Measurements from ENCODE around the gene ZNF670. TPM values are rescaled to one million over a fixed set of nuclear protein-coding genes. Genes with fewer than 3 reads are reported as not detected.
A peak's percentile ranks its signal among the peaks of the same experiment; 100 is the strongest.
"Not testable (repeated sequence)": the region's sequence is repeated elsewhere in the genome, so short reads cannot be mapped to it uniquely, and the experiment has no call there.

Gene ZNF670
- 18.1 TPM for polyA plus RNA-seq (2013, experiment 1 of 4)
- polyA plus RNA-seq (2013, experiment 2 of 4), result 19.6 TPM
- polyA plus RNA-seq (2013, experiment 3 of 4), result 16.5 TPM
- polyA plus RNA-seq (2013, experiment 4 of 4), result 18.9 TPM

DNA sequence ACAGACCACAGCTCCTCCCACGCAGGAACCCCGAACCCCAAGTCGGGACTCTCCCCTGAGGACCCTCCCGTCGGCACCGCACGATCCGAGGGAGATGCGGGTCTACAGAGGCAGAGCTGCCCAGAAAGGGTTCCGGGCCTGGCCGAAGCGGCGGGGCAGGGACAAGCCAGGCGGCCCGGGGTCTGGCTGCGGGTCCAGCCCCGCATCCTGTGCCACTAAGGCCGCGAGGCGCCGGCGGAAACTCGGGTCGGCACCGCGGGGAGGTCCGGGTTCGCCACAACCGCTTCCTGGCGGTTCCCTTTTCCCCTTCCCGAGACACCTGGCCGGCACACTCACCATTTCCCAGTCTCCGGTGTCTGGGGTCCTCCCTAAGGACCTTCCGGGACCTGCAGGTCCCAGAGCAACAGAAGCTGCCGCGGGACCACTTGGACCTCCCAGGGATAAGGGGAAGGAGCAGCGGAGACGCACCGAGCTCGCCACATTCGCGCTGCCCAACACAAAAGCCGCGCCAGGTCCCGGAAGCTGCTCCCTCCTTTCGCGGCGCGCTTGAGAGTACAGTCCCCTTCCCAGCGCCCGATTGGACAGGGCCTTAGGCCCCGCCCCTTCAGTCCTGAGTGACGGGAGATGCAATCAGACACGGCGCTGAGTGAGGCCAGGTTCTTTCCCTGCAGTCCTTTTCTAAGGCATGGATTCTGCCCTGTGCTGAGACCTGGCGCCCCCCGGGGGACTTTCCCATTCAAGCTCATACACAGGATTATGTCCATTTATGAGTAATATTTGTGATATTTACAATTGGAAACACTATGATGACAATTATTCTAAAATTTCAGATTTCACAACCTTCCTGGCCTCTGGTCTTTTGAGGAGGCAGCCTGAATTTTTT, at the start of gene ZNF670:
TSS of gene ZNF670 (minus strand) at position 554 of the 883 bp plus-strand sequence. CDS start at position 339, 215 bp downstream.
- no peaks in the 10 kb centered on the region for H3K27me3 ChIP-seq (ENCODE audit: control insufficient read depth, insufficient read depth, low read length, poor library complexity, severe bottlenecking)
- H3K4me3 ChIP-seq (ENCODE audit: insufficient read depth, low read depth, low read length), result peak within 1 kb of the TSS; percentile 89
- H3K36me3 ChIP-seq (ENCODE audit: control insufficient read depth, insufficient read depth, low read length), result peaks cover 12% of the 10 kb centered on the region
- H3K4me1 ChIP-seq (ENCODE audit: control insufficient read depth, insufficient read depth, low read length), result no peaks in the 10 kb centered on the region
- H3K27ac ChIP-seq (ENCODE audit: insufficient read depth, low read depth, low read length, poor library complexity, severe bottlenecking), result peak within 1 kb of the TSS; percentile 87
- peaks cover 6% of the 10 kb centered on the region for H3K9me3 ChIP-seq (ENCODE audit: control insufficient read depth, low read length)
- 0% methylated on average over 55 of the region's 57 CpGs for WGBS, 2 experiments

DNA sequence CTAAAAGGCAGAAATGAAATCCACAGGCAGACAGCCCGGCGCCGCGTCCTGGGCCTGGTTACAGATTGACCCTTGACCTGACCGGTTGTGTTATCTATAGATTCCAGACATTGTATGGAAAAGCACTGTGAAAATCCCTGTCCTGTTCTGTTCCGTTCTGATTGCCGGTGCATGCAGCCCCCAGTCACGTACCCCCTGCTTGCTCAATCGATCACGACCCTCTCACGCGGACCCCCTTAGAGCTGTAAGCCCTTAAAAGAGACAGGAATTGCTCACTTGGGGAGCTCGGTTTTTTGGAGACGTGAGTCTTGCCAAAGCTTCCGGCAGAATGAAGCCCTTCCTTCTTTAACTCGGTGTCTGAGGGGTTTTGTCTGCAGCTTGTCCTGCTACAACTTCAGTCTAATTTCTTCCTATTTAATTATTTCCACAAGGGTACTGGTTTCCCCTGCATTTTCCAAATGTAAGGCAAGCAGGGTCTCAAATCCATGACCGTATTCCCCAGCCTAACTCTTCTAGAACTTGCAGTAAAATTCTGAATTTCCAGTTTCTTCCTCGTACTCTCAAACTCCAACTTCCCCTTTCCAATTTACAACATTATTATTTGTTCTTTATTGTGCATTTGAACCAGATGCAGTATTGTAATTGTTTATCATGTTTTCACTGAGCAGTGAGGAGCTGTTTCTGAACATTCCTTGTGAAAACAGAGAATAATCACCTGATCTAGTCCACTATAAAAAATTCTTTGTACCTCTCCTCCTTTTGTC, 49.1 kb upstream of the ZNF670 start:
- not testable (repeated sequence) for H3K4me1 ChIP-seq (ENCODE audit: control insufficient read depth, insufficient read depth, low read length); H3K36me3 ChIP-seq (ENCODE audit: control insufficient read depth, insufficient read depth, low read length); H3K9me3 ChIP-seq (ENCODE audit: control insufficient read depth, low read length); H3K27me3 ChIP-seq (ENCODE audit: control insufficient read depth, insufficient read depth, low read length, poor library complexity, severe bottlenecking); H3K27ac ChIP-seq (ENCODE audit: insufficient read depth, low read depth, low read length, poor library complexity, severe bottlenecking)
- 24 to 25% methylated on average over 11 to 12 of the region's 18 CpGs for WGBS, 2 experiments
- peak overlapping the region; percentile 22 for H3K4me3 ChIP-seq (ENCODE audit: insufficient read depth, low read depth, low read length)

DNA sequence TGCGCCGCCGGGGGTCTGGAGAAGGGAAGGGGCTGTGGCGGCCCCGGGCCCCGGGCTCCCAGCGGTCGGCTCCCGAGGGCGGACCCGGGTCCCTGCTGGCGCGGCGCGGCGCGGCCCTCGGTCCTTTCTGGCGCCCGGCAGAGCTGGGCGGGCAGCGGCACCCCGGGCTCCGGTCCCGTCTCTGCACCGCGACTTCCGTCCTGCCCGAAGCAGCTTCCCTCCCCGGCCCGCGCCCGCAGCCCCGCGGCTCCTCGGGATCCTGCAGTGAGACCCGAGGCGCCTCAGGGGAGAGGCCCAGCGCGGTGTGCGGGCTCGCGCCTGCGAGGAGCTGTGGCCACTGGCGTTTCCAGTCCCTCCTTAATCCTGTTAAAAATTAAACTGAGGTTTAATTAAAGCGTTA, 48.0 kb upstream of the ZNF670 start:
- not testable (repeated sequence) for H3K27ac ChIP-seq (ENCODE audit: insufficient read depth, low read depth, low read length, poor library complexity, severe bottlenecking); H3K4me1 ChIP-seq (ENCODE audit: control insufficient read depth, insufficient read depth, low read length); H3K9me3 ChIP-seq (ENCODE audit: control insufficient read depth, low read length); H3K36me3 ChIP-seq (ENCODE audit: control insufficient read depth, insufficient read depth, low read length); H3K4me3 ChIP-seq (ENCODE audit: insufficient read depth, low read depth, low read length); H3K27me3 ChIP-seq (ENCODE audit: control insufficient read depth, insufficient read depth, low read length, poor library complexity, severe bottlenecking)
- WGBS, 2 experiments, result no CpG with 5 or more reads among the region's 46 CpGs

DNA sequence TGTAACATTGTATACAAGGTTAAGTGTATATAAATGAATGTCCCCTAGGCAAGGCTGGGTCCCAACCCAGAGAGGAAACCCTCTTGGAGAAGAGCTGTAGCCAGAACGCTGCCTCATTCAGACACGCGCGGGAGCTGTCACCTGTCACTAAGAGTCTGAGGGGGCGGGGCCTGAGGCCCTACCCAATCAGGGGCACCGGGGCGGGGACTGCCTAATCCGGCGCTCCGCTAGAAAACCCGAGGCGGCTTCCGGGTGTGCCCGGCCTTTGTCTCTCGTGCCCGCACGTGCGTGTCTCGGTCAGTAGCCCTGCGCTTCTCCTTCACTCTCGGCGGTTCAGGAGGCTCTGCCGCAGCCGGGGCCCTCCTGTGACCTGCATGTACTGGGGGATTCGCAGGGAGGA, 47.6 kb upstream of the ZNF670 start:
- H3K9me3 ChIP-seq (ENCODE audit: control insufficient read depth, low read length); H3K27me3 ChIP-seq (ENCODE audit: control insufficient read depth, insufficient read depth, low read length, poor library complexity, severe bottlenecking); H3K27ac ChIP-seq (ENCODE audit: insufficient read depth, low read depth, low read length, poor library complexity, severe bottlenecking); H3K36me3 ChIP-seq (ENCODE audit: control insufficient read depth, insufficient read depth, low read length); H3K4me1 ChIP-seq (ENCODE audit: control insufficient read depth, insufficient read depth, low read length); H3K4me3 ChIP-seq (ENCODE audit: insufficient read depth, low read depth, low read length): not testable (repeated sequence)
- no CpG with 5 or more reads among the region's 25 CpGs for WGBS, 2 experiments

DNA sequence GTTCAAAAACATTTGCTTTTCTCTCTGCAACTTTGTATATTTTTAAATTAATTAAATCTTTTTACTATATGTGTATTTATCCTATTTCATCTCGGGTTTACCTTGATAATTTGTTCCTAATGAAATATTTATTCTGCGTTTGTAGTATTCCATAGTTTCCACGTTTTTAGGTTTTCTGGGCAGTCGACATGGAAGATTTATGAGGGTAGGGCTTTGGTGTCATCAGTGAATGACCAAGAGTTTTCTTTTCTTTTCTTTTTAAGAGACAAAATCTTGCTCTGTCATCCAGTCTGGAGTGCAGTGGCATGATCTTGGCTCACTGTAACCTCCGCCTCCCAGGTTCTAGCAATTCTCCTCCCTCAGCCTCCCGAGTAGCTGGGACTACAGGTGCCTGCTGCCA, 42.8 kb upstream of the ZNF670 start:
- H3K9me3 ChIP-seq (ENCODE audit: control insufficient read depth, low read length), result no peaks in the 10 kb centered on the region
- H3K36me3 ChIP-seq (ENCODE audit: control insufficient read depth, insufficient read depth, low read length), result no peaks in the 10 kb centered on the region
- H3K4me3 ChIP-seq (ENCODE audit: insufficient read depth, low read depth, low read length), result no peak overlapping the region
- H3K27ac ChIP-seq (ENCODE audit: insufficient read depth, low read depth, low read length, poor library complexity, severe bottlenecking), result no peak overlapping the region
- no peaks in the 10 kb centered on the region for H3K27me3 ChIP-seq (ENCODE audit: control insufficient read depth, insufficient read depth, low read length, poor library complexity, severe bottlenecking)
- H3K4me1 ChIP-seq (ENCODE audit: control insufficient read depth, insufficient read depth, low read length), result no peaks in the 10 kb centered on the region
- WGBS, 2 experiments, result 85 to 88% methylated on average over 6 of the region's 6 CpGs

DNA sequence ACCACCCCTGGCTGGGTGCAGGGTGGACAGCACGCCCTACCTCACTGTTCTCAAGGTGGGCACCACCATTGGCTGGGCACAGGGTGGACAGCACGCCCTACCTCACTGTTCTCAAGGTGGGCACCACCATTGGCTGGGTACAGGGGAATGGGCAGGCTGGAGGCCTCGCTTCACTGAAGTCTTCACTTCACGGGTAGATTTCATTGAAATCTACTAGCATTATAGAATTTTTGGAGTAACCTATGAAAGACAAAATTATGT, 41.7 kb upstream of the ZNF670 start:
- H3K4me1 ChIP-seq (ENCODE audit: control insufficient read depth, insufficient read depth, low read length); H3K27ac ChIP-seq (ENCODE audit: insufficient read depth, low read depth, low read length, poor library complexity, severe bottlenecking); H3K36me3 ChIP-seq (ENCODE audit: control insufficient read depth, insufficient read depth, low read length); H3K4me3 ChIP-seq (ENCODE audit: insufficient read depth, low read depth, low read length); H3K9me3 ChIP-seq (ENCODE audit: control insufficient read depth, low read length); H3K27me3 ChIP-seq (ENCODE audit: control insufficient read depth, insufficient read depth, low read length, poor library complexity, severe bottlenecking): not testable (repeated sequence)
- 83 to 85% methylated on average over 4 of the region's 4 CpGs for WGBS, 2 experiments

DNA sequence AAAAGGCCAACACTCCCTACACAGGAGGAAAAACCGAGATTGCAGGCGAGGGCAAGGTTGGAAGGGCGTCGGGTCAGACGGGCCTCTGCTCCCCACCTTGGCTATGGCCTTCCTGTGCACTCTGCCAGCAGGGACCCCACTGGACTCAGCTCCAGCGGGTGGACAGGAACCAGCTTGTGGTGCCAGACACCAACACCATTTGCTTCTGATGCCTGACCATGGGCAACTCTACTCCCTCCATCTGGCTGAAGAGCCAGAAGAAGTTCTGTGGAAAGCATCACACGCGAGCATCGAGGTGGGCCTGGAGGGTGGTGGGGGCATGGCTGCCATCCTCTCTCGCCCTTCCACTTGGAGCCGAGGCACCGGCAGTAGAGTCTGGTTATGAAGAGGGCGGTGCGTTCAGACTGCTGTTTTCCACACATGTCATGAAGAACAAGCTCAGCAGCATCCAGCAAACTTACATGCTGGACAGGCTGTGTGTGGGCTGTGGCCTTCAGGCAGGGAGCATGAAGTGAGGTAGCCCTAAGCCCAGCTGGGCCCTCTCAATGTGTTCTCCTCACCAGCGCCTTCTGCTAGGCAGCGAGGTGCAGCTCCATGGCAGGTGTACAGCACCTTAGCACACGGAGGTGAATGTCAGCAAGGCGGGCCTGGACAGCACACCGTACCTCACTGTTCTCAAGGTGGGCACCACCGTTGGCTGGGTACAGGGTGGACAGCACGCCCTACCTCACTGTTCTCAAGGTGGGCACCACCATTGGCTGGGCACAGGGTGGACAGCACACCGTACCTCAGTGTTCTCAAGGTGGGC, 41.2 kb upstream of the ZNF670 start:
- no peak overlapping the region for H3K27ac ChIP-seq (ENCODE audit: insufficient read depth, low read depth, low read length, poor library complexity, severe bottlenecking)
- H3K9me3 ChIP-seq (ENCODE audit: control insufficient read depth, low read length), result no peaks in the 10 kb centered on the region
- no peaks in the 10 kb centered on the region for H3K4me1 ChIP-seq (ENCODE audit: control insufficient read depth, insufficient read depth, low read length)
- 94% methylated on average over 22 of the region's 22 CpGs for WGBS, 2 experiments
- no peaks in the 10 kb centered on the region for H3K27me3 ChIP-seq (ENCODE audit: control insufficient read depth, insufficient read depth, low read length, poor library complexity, severe bottlenecking)
- no peaks in the 10 kb centered on the region for H3K36me3 ChIP-seq (ENCODE audit: control insufficient read depth, insufficient read depth, low read length)
- H3K4me3 ChIP-seq (ENCODE audit: insufficient read depth, low read depth, low read length), result no peak overlapping the region

DNA sequence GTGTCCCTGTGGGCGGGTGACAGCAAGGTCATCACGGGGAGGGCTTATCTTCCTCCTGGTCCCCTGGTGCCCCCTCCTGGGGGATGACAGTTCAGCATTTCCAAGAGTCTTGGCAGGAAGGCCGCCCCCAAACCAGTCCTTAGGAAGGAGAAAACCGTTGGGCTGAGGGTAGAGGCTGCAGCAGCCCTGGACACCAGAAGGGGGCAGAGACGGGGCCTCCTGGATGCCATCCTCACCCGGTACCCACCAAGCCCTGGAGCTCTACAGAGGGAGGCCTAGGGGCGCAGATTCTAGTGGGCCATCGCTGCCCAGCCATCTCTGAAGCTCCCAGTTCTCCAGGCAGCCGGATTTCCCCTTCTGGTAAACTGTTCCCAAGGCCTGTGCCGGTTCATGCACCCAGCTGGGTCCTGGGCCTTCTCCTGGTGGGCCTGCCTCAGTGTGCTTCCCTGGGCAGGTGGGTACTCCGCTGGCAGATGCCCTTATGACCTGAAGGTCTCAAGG, 40.4 kb upstream of the ZNF670 start:
- Histone ChIP-seq H3K36me3 (ENCODE audit: control insufficient read depth, insufficient read depth, low read length) (no peaks in the 10 kb centered on the region), H3K9me3 (ENCODE audit: control insufficient read depth, low read length) (no peaks in the 10 kb centered on the region), H3K4me3 (ENCODE audit: insufficient read depth, low read depth, low read length) (no peak overlapping the region), H3K4me1 (ENCODE audit: control insufficient read depth, insufficient read depth, low read length) (no peaks in the 10 kb centered on the region), H3K27ac (ENCODE audit: insufficient read depth, low read depth, low read length, poor library complexity, severe bottlenecking) (no peak overlapping the region), H3K27me3 (ENCODE audit: control insufficient read depth, insufficient read depth, low read length, poor library complexity, severe bottlenecking) (no peaks in the 10 kb centered on the region)
- 66 to 68% methylated on average over 11 of the region's 11 CpGs for WGBS, 2 experiments

DNA sequence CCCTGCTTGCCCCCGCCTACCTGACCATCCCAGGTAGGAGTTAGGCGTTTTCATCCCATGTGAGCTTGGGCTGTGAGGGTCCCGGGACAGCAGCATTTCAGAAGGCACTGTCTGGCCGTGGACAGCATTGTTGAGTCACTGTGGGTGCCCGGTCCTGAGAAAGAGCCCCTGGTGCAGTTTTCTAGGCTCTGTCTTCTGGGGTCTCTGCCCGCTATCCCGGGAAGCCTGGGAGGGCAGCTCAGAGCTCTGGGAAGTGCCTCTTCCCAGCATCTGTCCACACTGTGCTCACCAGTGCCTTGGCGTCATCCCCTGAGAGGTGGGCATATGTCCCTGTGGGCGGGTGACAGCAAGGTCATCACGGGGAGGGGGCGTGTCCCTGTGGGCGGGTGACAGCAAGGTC, 36.9 kb upstream of the ZNF670 start:
- Histone ChIP-seq H3K36me3 (ENCODE audit: control insufficient read depth, insufficient read depth, low read length) (no peaks in the 10 kb centered on the region), H3K9me3 (ENCODE audit: control insufficient read depth, low read length) (no peaks in the 10 kb centered on the region), H3K4me3 (ENCODE audit: insufficient read depth, low read depth, low read length) (no peak overlapping the region), H3K4me1 (ENCODE audit: control insufficient read depth, insufficient read depth, low read length) (no peaks in the 10 kb centered on the region), H3K27ac (ENCODE audit: insufficient read depth, low read depth, low read length, poor library complexity, severe bottlenecking) (no peak overlapping the region), H3K27me3 (ENCODE audit: control insufficient read depth, insufficient read depth, low read length, poor library complexity, severe bottlenecking) (peaks cover 25% of the 10 kb centered on the region)
- 79 to 86% methylated on average over 8 to 11 of the region's 12 CpGs for WGBS, 2 experiments

DNA sequence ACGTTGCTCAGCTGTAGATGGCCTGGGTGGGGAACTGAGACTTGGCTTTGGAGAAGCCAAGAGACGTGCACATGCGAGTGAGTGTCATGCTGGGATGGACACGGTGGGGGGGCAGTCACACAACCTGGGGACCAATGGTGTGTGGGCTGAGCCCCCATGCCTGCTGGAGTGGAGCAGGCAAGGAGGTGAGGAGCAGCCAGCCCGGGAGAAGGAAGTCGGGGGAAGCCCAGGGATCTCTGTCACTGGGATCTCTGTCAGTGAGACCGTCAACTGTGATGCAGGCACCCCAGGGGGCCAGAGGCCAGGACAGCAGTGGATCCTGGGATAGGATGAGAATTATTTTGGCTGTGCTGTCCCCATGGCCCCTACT, 36.5 kb upstream of the ZNF670 start:
- Histone ChIP-seq H3K4me3 (ENCODE audit: insufficient read depth, low read depth, low read length) (no peak overlapping the region), H3K27ac (ENCODE audit: insufficient read depth, low read depth, low read length, poor library complexity, severe bottlenecking) (no peak overlapping the region), H3K36me3 (ENCODE audit: control insufficient read depth, insufficient read depth, low read length) (no peaks in the 10 kb centered on the region), H3K27me3 (ENCODE audit: control insufficient read depth, insufficient read depth, low read length, poor library complexity, severe bottlenecking) (peaks cover 29% of the 10 kb centered on the region), H3K4me1 (ENCODE audit: control insufficient read depth, insufficient read depth, low read length) (no peaks in the 10 kb centered on the region), H3K9me3 (ENCODE audit: control insufficient read depth, low read length) (no peaks in the 10 kb centered on the region)
- 64 to 73% methylated on average over 7 of the region's 7 CpGs for WGBS, 2 experiments
